Trophoblast cell (in vitro differentiated cells and primary cell): ENCODE measurements around the gene POM121C.
"Not testable (repeated sequence)": the region's sequence is repeated elsewhere in the genome, so short reads cannot be mapped to it uniquely, and the experiment has no call there.

Source experiments
- DNase-seq, 2 donors: peaks; one replicate each; pipeline ENCODE4 v3.0.0-alpha.2; 2016
- H2AFZ ChIP-seq: 2 replicates; pipeline ENCODE4 v1.6.1; 2013; ENCODE audit warnings: low read length, moderate library complexity, mild to moderate bottlenecking; ENCODE audit not compliant: insufficient read depth, poor library complexity
- H2AK5ac ChIP-seq: 2 replicates; pipeline ENCODE4 v1.6.1; 2013; ENCODE audit warnings: mild to moderate bottlenecking, low read length
- H2BK120ac ChIP-seq: 2 replicates; pipeline ENCODE4 v1.6.1; 2013; ENCODE audit warnings: low read length, mild to moderate bottlenecking, moderate library complexity; ENCODE audit not compliant: insufficient read depth, poor library complexity
- H2BK12ac ChIP-seq: 2 replicates; pipeline ENCODE4 v1.6.1; 2013; ENCODE audit warnings: mild to moderate bottlenecking, low read length, moderate library complexity
- H2BK5ac ChIP-seq: 2 replicates; pipeline ENCODE4 v1.6.1; 2013; ENCODE audit warnings: low read length, low read depth, moderate library complexity, mild to moderate bottlenecking; ENCODE audit not compliant: poor library complexity
- H3K14ac ChIP-seq: 2 replicates; pipeline ENCODE4 v1.6.1; 2013; ENCODE audit warnings: mild to moderate bottlenecking, low read length
- H3K18ac ChIP-seq: 2 replicates; pipeline ENCODE4 v1.6.1; 2013; ENCODE audit warnings: mild to moderate bottlenecking, low read length
- H3K23ac ChIP-seq: 2 replicates; pipeline ENCODE4 v1.6.1; 2013; ENCODE audit warnings: low read length
- H3K27ac ChIP-seq: 2 replicates; pipeline ENCODE4 v1.5.1; 2013; ENCODE audit warnings: low read depth, mild to moderate bottlenecking, inconsistent platforms, low read length, moderate library complexity
- H3K27me3 ChIP-seq: 2 replicates; pipeline ENCODE4 v1.6.1; 2013; ENCODE audit warnings: inconsistent platforms, mild to moderate bottlenecking, low read length, moderate library complexity; ENCODE audit not compliant: insufficient read depth
- H3K36me3 ChIP-seq, 2 experiments: 1 replicate in 1 of 2; 2 replicates in 1 of 2; pipeline ENCODE4 v1.6.1; 2013; ENCODE audit warnings: low read length in 2 of 2, mild to moderate bottlenecking in 2 of 2, moderate library complexity in 1 of 2; ENCODE audit not compliant: insufficient read depth in 2 of 2, control insufficient read depth in 1 of 2
- H3K4ac ChIP-seq: 2 replicates; pipeline ENCODE4 v1.6.1; 2013; ENCODE audit warnings: low read depth, mild to moderate bottlenecking, low read length, moderate library complexity
- H3K4me1 ChIP-seq, 2 experiments: 1 replicate in 1 of 2; 2 replicates in 1 of 2; pipeline ENCODE4 v1.6.1; 2013; ENCODE audit warnings: low read length in 2 of 2, mild to moderate bottlenecking in 2 of 2, moderate library complexity in 1 of 2; ENCODE audit not compliant: insufficient read depth in 2 of 2, control insufficient read depth in 1 of 2
- H3K4me2 ChIP-seq: 2 replicates; pipeline ENCODE4 v1.6.1; 2013; ENCODE audit warnings: inconsistent platforms, mild to moderate bottlenecking, low read length, moderate library complexity
- H3K4me3 ChIP-seq: 2 replicates; pipeline ENCODE4 v1.5.1; 2013; ENCODE audit warnings: mild to moderate bottlenecking, low read depth, low read length, inconsistent platforms
- H3K79me1 ChIP-seq: one replicate; pipeline ENCODE4 v1.6.1; 2013; ENCODE audit warnings: low read length
- H3K79me2 ChIP-seq: 2 replicates; pipeline ENCODE4 v1.6.1; 2013; ENCODE audit warnings: low read length, mild to moderate bottlenecking; ENCODE audit not compliant: control insufficient read depth, insufficient read depth, poor library complexity
- H3K9ac ChIP-seq: 2 replicates; pipeline ENCODE4 v1.6.1; 2013; ENCODE audit warnings: mild to moderate bottlenecking, low read length
- H3K9me3 ChIP-seq: 2 replicates; pipeline ENCODE4 v1.6.1; 2013; ENCODE audit warnings: low read depth, mild to moderate bottlenecking, control low read depth, inconsistent platforms, low read length; ENCODE audit not compliant: insufficient read depth
- H4K12ac ChIP-seq: 2 replicates; pipeline ENCODE4 v1.6.1; 2013; ENCODE audit warnings: low read depth, mild to moderate bottlenecking, low read length, moderate library complexity
- H4K8ac ChIP-seq: 2 replicates; pipeline ENCODE4 v1.6.1; 2013; ENCODE audit warnings: low read depth, mild to moderate bottlenecking, low read length, moderate library complexity
- H4K91ac ChIP-seq: one replicate; pipeline ENCODE4 v1.6.1; 2013; ENCODE audit warnings: low read depth, mild to moderate bottlenecking, low read length, moderate library complexity
- WGBS: extraction: QIAGEN DNeasy Blood & Tissue Kit; methylation state at CpG from one replicate; pipeline ENCODE4 v1.1.7; 2013; ENCODE audit warnings: missing lambda C conversion rate; ENCODE audit not compliant: insufficient read length, insufficient coverage; ENCODE audit errors: extremely low coverage; 5-methylcytosine and 5-hydroxymethylcytosine counted together

Gene POM121C

DNA sequence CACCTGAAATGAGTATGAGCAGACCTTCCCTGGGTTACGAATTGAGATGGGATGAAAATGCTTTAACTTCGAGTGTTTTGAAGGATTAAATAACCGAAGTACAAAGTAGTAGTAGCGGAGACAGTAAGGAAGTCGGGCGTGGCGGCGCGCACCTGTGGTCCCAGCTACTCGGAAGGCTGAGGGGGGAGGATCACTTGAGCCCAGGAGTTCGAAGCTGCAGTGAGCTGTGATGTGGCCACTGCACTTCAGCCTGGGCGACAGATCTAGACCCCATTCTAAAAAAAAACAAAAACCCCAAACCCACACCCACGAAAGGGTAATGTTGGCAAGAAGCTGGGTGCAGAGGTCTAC lies 75.3 kb downstream of the POM121C start:
- not testable (repeated sequence) for DNase-seq, H3K79me1 ChIP-seq, H3K9ac ChIP-seq, H4K91ac ChIP-seq, H3K27me3 ChIP-seq, H3K18ac ChIP-seq, H3K23ac ChIP-seq, H3K79me2 ChIP-seq, H3K14ac ChIP-seq, H3K4me3 ChIP-seq, H3K9me3 ChIP-seq, H2BK120ac ChIP-seq, H3K4me1 ChIP-seq, H2BK12ac ChIP-seq, H3K4ac ChIP-seq, H4K8ac ChIP-seq, H3K4me2 ChIP-seq, H2AFZ ChIP-seq, H2BK5ac ChIP-seq, H4K12ac ChIP-seq, H2AK5ac ChIP-seq, H3K27ac ChIP-seq
- no CpG with 5 or more reads among the region's 13 CpGs for WGBS
- H3K36me3 ChIP-seq = peaks cover 7 to 11% of the 10 kb centered on the region in 2 experiments

GRCh38 chr7:75409880-75410822 lies 75.9 kb downstream of the POM121C start:
- not testable (repeated sequence) for H2AK5ac ChIP-seq, H3K79me2 ChIP-seq, H3K27me3 ChIP-seq, H2BK5ac ChIP-seq, H3K4ac ChIP-seq, H3K36me3 ChIP-seq, H3K4me1 ChIP-seq, H4K8ac ChIP-seq, DNase-seq, H3K9ac ChIP-seq, H3K14ac ChIP-seq, H2AFZ ChIP-seq, H3K4me3 ChIP-seq, H4K91ac ChIP-seq, H3K18ac ChIP-seq, H3K4me2 ChIP-seq, H3K79me1 ChIP-seq, H2BK12ac ChIP-seq, H2BK120ac ChIP-seq, H4K12ac ChIP-seq, H3K27ac ChIP-seq, H3K23ac ChIP-seq, H3K9me3 ChIP-seq
- WGBS = no CpG with 5 or more reads among the region's 74 CpGs

DNA sequence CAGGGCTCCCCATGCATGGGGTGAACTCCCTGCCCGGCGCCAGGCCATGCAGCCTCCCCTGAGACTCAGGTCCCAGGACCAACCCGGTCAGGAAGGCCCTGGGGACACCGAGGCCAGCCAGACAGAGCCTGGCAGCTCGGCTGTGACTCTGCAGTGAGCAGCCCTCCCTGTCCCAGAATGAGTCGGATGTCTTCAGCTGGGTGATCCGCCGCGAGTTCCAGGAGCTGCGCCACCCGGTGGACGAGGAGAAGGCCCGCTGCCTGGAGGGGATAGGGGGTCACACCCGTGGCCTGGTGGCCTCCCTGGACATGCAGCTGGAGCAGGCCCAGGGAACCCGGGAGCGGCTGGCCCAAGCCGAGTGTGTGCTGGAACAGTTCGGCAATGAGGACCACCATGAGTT lies 81.4 kb downstream of the POM121C start:
- H3K4ac ChIP-seq, H3K27me3 ChIP-seq, H2BK12ac ChIP-seq, H3K79me1 ChIP-seq, H3K4me3 ChIP-seq, H4K8ac ChIP-seq, H3K79me2 ChIP-seq, H3K9me3 ChIP-seq, H3K4me2 ChIP-seq, H3K4me1 ChIP-seq, H3K36me3 ChIP-seq, H3K14ac ChIP-seq, H2BK5ac ChIP-seq, H2BK120ac ChIP-seq, DNase-seq, H4K12ac ChIP-seq, H3K9ac ChIP-seq, H2AK5ac ChIP-seq, H3K23ac ChIP-seq, H4K91ac ChIP-seq, H2AFZ ChIP-seq, H3K18ac ChIP-seq, H3K27ac ChIP-seq: not testable (repeated sequence)
- no CpG with 5 or more reads among the region's 18 CpGs for WGBS

GRCh38 chr7:75403455-75404443 lies 82.3 kb downstream of the POM121C start:
- H3K79me1 ChIP-seq = not testable (repeated sequence)

More at GRCh38 chr7:75403455-75404443, 82.3 kb downstream of the POM121C start:
- H3K9me3 ChIP-seq, H3K36me3 ChIP-seq, H3K27ac ChIP-seq, H3K27me3 ChIP-seq, H3K4me2 ChIP-seq, H3K9ac ChIP-seq, H3K18ac ChIP-seq, H2BK120ac ChIP-seq, H2BK5ac ChIP-seq, H3K4ac ChIP-seq, H2AK5ac ChIP-seq, H3K14ac ChIP-seq, H3K23ac ChIP-seq, H3K4me3 ChIP-seq, H2AFZ ChIP-seq, DNase-seq, H3K4me1 ChIP-seq, H4K8ac ChIP-seq, H4K12ac ChIP-seq, H3K79me2 ChIP-seq, H4K91ac ChIP-seq, H2BK12ac ChIP-seq: not testable (repeated sequence)
- WGBS = no CpG with 5 or more reads among the region's 28 CpGs
